Measurements from ENCODE around the gene ACTR3C.
"Not testable (repeated sequence)": the region's sequence is repeated elsewhere in the genome, so short reads cannot be mapped to it uniquely, and the experiment has no call there.

- not testable (repeated sequence) for TF ChIP-seq CTCF, POLR2A (IDR thresholded peaks at IDR 0.05)
Observed at GRCh38 chr7:150206848-150207247, 116.5 kb downstream of the ACTR3C start.
